Measurements from ENCODE around the gene BRINP2.

Gene BRINP2

GRCh38 chr1:177243773-177244172 is 73.0 kb downstream of the BRINP2 start:
- CTCF ChIA-PET: no interaction called here
- POLR2A ChIA-PET: no interaction called here
- no peak for DNase-seq (ENCODE audit: extremely low spot score)
- no peak for TF ChIP-seq CTBP1 (IDR thresholded peaks at IDR 0.05; ENCODE audit: borderline replicate concordance)
- no peak for TF ChIP-seq FOXA1 (IDR thresholded peaks at IDR 0.05)
- TF ChIP-seq HDGF (IDR thresholded peaks at IDR 0.05; ENCODE audit: borderline replicate concordance): no peak
- no peak for TF ChIP-seq ARNT (IDR thresholded peaks at IDR 0.05)
- no peak for TF ChIP-seq FOXK2 (IDR thresholded peaks at IDR 0.05)
- no peak for TF ChIP-seq SUZ12 (IDR thresholded peaks at IDR 0.05)

DNA sequence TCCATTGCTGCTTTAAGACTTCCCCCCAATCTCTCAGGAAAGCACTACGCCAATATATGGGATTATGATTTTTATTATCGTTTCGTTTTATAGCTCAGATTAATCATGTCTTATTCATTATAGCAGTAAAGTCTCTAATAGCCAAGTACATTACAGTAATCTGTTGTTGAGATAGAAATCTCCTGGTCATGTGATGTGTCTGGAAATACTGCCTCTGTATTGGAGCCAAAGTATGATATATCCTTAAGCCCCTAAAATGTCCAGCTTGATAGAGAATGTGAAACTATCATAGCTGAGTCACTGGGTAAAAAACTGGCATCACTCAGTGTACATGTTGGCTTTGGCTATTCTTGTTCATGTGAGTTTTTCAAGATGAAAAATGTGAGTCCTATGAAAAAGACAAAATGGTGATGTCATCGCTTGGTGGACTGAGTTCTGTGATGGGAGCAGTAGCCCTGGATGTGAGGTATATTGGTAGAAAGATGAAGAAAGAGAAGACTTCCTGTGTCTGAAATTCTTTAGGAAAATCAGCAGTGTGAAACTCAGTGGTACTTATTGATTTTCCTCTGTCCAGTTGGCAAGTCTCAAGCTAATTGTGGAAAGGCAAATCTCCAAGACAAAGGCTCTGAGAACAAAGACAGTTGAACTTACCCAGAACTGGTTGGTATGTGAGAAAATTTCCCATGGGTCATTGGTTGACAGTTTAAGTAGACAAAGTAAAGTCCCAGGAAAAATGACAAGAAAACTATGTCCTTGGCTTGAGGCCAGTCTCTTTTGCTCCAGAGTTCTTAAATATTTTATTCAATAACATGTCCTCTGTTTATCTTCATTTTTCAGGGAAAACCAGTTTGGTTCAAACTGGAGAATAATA is 76.2 kb downstream of the BRINP2 start:
- TF ChIP-seq, protein P1, sequence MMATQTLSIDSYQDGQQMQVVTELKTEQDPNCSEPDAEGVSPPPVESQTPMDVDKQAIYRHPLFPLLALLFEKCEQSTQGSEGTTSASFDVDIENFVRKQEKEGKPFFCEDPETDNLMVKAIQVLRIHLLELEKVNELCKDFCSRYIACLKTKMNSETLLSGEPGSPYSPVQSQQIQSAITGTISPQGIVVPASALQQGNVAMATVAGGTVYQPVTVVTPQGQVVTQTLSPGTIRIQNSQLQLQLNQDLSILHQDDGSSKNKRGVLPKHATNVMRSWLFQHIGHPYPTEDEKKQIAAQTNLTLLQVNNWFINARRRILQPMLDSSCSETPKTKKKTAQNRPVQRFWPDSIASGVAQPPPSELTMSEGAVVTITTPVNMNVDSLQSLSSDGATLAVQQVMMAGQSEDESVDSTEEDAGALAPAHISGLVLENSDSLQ (IDR thresholded peaks at IDR 0.05): no peak
- TF ChIP-seq CTBP1 (IDR thresholded peaks at IDR 0.05; ENCODE audit: borderline replicate concordance) (no peak), NFRKB (IDR thresholded peaks at IDR 0.05) (no peak), TARDBP (IDR thresholded peaks at IDR 0.05) (no peak), HDGF (IDR thresholded peaks at IDR 0.05; ENCODE audit: borderline replicate concordance) (no peak), SUZ12 (IDR thresholded peaks at IDR 0.05) (no peak), FOXK2 (IDR thresholded peaks at IDR 0.05) (no peak), ZNF384 (IDR thresholded peaks at IDR 0.05) (no peak), SP1 (IDR thresholded peaks at IDR 0.05) (no peak)
- no peak for DNase-seq (ENCODE audit: extremely low spot score)
- ChIA-PET CTCF (interaction anchor here (1.3 kb wide), 1 partner anchor 8 kb away, joined by 3 read pairs; no protein-coding TSS in a partner anchor), POLR2A (no interaction called here)

- CTCF ChIA-PET: no interaction called here
These were observed 76.9 kb downstream of the BRINP2 start for GRCh38 chr1:177247623-177248176.

DNA sequence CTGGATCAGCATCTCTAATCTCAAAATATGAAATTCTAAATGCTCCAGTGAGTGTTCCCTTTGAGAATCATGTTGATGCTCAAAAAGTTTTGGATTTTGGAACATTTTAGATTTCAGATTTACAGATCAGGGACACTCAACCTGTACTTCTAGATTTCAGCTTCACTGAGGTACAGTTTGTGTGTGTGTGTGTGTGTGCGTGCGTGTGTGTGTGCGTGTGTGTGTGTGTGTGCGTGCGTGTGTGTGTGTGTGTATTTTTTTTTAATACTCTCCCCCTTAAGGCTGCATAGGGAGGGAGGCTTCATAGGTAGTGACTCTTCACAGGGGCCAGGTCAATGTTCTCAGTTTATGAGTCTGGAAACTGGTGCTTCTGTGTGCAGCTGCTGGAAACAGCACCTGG is 77.5 kb downstream of the BRINP2 start:
- CTCF ChIA-PET: no interaction called here
- DNase-seq (ENCODE audit: extremely low spot score): no peak
- TF ChIP-seq HDGF (IDR thresholded peaks at IDR 0.05; ENCODE audit: borderline replicate concordance): no peak
- no peak for TF ChIP-seq FOXA1 (IDR thresholded peaks at IDR 0.05)
- POLR2A ChIA-PET: no interaction called here

More at GRCh38 chr1:177247623-177248176, 76.9 kb downstream of the BRINP2 start:
- DNase-seq (ENCODE audit: extremely low spot score): no peak
- TF ChIP-seq SP1 (IDR thresholded peaks at IDR 0.05) (no peak), FOXA1 (IDR thresholded peaks at IDR 0.05) (no peak), TARDBP (IDR thresholded peaks at IDR 0.05) (no peak), SUZ12 (IDR thresholded peaks at IDR 0.05) (no peak), HDGF (IDR thresholded peaks at IDR 0.05; ENCODE audit: borderline replicate concordance) (no peak), ARNT (IDR thresholded peaks at IDR 0.05) (no peak), NFRKB (IDR thresholded peaks at IDR 0.05) (no peak), FOXM1 (IDR thresholded peaks at IDR 0.05; ENCODE audit: borderline replicate concordance) (no peak), L3MBTL2 (conservative IDR thresholded peaks at IDR 0.05) (no peak)
- TF ChIP-seq, protein P1 (IDR thresholded peaks at IDR 0.05): no peak
- POLR2A ChIA-PET: no interaction called here

DNA sequence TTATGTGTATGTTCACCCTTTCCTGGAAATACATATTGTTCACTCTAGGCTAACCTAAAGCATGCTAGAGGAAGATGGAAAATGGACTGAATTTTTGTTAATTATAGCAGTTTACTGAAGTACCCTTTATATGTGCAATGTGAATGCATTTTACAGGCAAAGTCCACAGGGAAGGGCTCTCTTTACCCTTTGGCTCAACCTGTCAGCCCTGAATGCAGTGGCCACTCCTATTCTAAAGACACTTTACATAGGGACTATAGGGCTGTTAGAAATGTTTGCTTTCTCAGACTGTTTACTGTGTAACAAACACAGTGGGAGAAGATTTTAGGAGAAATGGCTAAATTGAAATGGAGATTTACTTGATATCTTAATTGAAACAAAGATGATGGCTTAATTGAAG is 78.5 kb downstream of the BRINP2 start:
- no peak for DNase-seq (ENCODE audit: extremely low spot score)
- TF ChIP-seq SP1 (IDR thresholded peaks at IDR 0.05): no peak
- TF ChIP-seq CTBP1 (IDR thresholded peaks at IDR 0.05; ENCODE audit: borderline replicate concordance): no peak
- TF ChIP-seq, protein P1 (IDR thresholded peaks at IDR 0.05): no peak
- no peak for TF ChIP-seq HDGF (IDR thresholded peaks at IDR 0.05; ENCODE audit: borderline replicate concordance)
- no peak for TF ChIP-seq FOXA1 (IDR thresholded peaks at IDR 0.05)
- TF ChIP-seq TARDBP (IDR thresholded peaks at IDR 0.05): no peak
- TF ChIP-seq ZNF384 (IDR thresholded peaks at IDR 0.05): no peak
- TF ChIP-seq LEF1 (IDR thresholded peaks at IDR 0.05; ENCODE audit: borderline replicate concordance): no peak
- TF ChIP-seq ELF4 (IDR thresholded peaks at IDR 0.05): no peak
- no peak for TF ChIP-seq L3MBTL2 (conservative IDR thresholded peaks at IDR 0.05)
- no peak for TF ChIP-seq FOXM1 (IDR thresholded peaks at IDR 0.05; ENCODE audit: borderline replicate concordance)
- TF ChIP-seq NFRKB (IDR thresholded peaks at IDR 0.05): no peak
- no peak for TF ChIP-seq ARNT (IDR thresholded peaks at IDR 0.05)
- TF ChIP-seq SUZ12 (IDR thresholded peaks at IDR 0.05): no peak
- TF ChIP-seq FOXK2 (IDR thresholded peaks at IDR 0.05): no peak
- no peak for TF ChIP-seq BHLHE40 (IDR thresholded peaks at IDR 0.05; ENCODE audit: borderline replicate concordance)
- POLR2A ChIA-PET: no interaction called here
- CTCF ChIA-PET: no interaction called here

DNA sequence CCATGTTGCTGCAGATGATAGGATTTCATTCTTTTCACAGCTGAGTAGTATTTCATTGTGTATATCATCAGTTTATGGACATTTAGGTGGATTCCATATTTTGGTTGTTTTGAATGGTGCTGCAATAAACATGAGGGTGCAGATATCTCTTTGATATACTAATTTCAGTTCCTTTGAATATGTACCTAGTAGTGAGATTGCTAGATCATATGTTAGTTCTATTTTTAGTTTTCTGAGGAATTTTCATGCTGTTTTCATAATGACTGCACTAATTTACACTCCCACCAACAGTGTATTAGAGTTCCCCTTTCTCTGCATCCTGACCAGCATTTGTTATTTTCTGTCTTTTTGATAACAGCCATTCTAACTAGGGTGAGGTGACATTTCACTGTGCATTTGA is 82.1 kb downstream of the BRINP2 start:
- no peak for TF ChIP-seq FOXA1 (IDR thresholded peaks at IDR 0.05)
- no peak for TF ChIP-seq TARDBP (IDR thresholded peaks at IDR 0.05)
- no peak for TF ChIP-seq HDGF (IDR thresholded peaks at IDR 0.05; ENCODE audit: borderline replicate concordance)
- no peak for TF ChIP-seq BHLHE40 (IDR thresholded peaks at IDR 0.05; ENCODE audit: borderline replicate concordance)
- TF ChIP-seq ELF4 (IDR thresholded peaks at IDR 0.05): no peak
- TF ChIP-seq SUZ12 (IDR thresholded peaks at IDR 0.05): no peak
- TF ChIP-seq L3MBTL2 (conservative IDR thresholded peaks at IDR 0.05): no peak
- TF ChIP-seq, protein P1 (IDR thresholded peaks at IDR 0.05): no peak
- TF ChIP-seq FOXK2 (IDR thresholded peaks at IDR 0.05): no peak
- TF ChIP-seq ARNT (IDR thresholded peaks at IDR 0.05): no peak
- no peak for TF ChIP-seq ZNF384 (IDR thresholded peaks at IDR 0.05)
- TF ChIP-seq CTBP1 (IDR thresholded peaks at IDR 0.05; ENCODE audit: borderline replicate concordance): no peak
- no peak for DNase-seq (ENCODE audit: extremely low spot score)
- ChIA-PET POLR2A (no interaction called here), CTCF (no interaction called here)

Data from HEK293T (cell line).